ENCODE measurements around the gene FAM32A. TPM values are rescaled to one million over a fixed set of nuclear protein-coding genes. Genes with fewer than 3 reads are reported as not detected.

Gene FAM32A
- total and polyA plus RNA-seq, 8 donors, result 14.8 to 48.6 (median 24.1) TPM

DNA sequence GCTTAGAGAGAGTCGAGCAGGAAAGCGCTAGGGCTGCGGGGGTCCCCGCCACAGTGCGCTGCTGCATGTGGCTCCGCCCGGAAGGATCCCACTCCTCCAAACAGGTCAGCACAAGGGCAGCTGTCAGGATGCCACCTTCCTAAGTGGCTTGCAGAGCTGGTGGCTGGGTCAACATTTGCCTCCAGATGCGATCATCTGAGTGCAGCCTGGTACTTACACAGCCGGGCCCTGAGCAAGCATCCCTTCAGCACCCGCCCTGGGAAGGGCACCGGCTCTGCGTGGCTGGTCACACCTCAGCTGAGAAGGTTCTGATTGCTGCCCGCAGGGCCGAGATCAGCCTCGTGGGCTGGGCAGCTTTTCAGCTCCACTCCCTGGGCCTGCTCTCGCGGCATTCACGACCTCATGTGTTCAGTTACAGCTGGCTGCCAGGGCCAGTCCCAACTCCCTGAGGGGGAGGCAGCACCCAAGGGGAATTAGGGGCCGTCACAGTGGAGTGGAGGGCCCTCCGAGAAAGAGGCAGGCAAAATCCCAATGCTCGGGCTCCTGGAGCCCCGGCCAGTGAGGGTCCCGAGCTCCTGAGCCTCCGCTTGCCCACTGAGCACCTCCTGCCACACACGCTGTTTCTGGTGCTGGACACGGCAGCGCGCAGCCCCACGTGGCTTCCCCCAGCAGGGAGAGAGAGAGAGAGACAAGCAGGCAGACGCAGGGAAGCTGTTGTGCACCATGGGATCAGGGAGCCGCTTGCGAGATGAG is 39.3 kb downstream of the FAM32A start:
- H3K9me3 ChIP-seq, result no peaks in the 10 kb centered on the region
- H3K27me3 ChIP-seq, result no peaks in the 10 kb centered on the region
- WGBS, 2 donors, result 92 to 94% methylated on average over 30 to 32 of the region's 32 CpGs
- FAIRE-seq (no peak), ATAC-seq (no peak), DNase-seq (peak in 1 of 6 donors; percentile 49)
- H3K4me3 ChIP-seq, result no peak overlapping the region
- TF ChIP-seq, protein P1, sequence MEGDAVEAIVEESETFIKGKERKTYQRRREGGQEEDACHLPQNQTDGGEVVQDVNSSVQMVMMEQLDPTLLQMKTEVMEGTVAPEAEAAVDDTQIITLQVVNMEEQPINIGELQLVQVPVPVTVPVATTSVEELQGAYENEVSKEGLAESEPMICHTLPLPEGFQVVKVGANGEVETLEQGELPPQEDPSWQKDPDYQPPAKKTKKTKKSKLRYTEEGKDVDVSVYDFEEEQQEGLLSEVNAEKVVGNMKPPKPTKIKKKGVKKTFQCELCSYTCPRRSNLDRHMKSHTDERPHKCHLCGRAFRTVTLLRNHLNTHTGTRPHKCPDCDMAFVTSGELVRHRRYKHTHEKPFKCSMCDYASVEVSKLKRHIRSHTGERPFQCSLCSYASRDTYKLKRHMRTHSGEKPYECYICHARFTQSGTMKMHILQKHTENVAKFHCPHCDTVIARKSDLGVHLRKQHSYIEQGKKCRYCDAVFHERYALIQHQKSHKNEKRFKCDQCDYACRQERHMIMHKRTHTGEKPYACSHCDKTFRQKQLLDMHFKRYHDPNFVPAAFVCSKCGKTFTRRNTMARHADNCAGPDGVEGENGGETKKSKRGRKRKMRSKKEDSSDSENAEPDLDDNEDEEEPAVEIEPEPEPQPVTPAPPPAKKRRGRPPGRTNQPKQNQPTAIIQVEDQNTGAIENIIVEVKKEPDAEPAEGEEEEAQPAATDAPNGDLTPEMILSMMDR (IDR thresholded peaks at IDR 0.05), result no peak
- no peak overlapping the region for H3K27ac ChIP-seq
- no peaks in the 10 kb centered on the region for H3K4me1 ChIP-seq
- peaks cover 0 to 29% (median 8%) of the 10 kb centered on the region in 3 donors for H3K36me3 ChIP-seq
- intact Hi-C loops (cut with DNase I), result no loop called here

DNA sequence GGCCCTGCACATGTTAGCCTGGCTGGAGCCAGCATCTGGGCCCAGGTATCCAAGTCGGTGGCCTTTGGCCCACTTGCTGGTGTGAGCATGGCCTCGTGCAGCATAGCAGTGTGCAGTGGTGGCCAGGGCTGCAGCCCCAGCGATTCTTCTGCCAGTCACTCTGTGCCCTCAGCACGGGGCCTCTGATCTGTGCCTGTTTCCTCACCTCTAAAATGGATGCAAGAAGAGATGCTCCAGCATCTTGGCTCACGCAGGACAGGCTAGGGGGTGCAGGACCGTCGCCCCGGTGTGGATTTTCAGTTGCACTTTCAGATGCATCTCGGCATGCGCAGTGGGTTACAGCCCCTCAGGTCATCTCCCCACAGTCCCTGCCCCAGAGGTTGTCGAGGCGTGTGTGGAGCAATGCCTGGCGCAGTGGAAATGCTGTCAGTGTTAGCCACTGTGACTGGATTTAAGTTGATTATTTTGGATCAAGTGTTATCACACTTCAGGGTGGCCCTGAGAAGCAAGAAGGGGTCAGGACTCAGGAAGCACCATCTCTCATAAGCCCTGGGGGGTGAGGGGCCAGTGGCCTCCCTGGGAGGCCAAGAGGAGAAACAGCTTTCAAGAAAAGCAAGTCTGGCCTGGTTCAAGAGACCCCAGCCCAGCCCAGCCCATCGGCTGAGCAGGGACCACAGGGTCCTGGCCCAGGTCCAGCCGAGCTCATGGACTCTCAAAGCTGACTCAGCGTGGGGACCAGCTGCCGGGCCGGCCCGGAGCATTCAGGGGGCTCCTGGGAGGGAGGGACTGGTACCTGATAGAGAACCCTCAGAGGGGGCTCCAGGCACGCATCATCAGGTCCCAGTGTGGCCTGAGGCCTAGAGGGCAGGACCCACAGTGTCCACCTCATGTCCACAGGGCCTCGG is 40.3 kb downstream of the FAM32A start:
- DNase-seq (peak in 1 of 6 donors; percentile 60), ATAC-seq (no peak), FAIRE-seq (no peak)
- Histone ChIP-seq H3K27me3 (no peaks in the 10 kb centered on the region), H3K4me1 (no peaks in the 10 kb centered on the region), H3K27ac (no peak overlapping the region), H3K9me3 (no peaks in the 10 kb centered on the region), H3K36me3 (peaks cover 0 to 29% (median 9%) of the 10 kb centered on the region in 3 donors), H3K4me3 (no peak overlapping the region)
- intact Hi-C loops (cut with DNase I), result no loop called here
- TF ChIP-seq, protein P1 (IDR thresholded peaks at IDR 0.05), result no peak
- 92 to 94% methylated on average over 21 of the region's 21 CpGs for WGBS, 2 donors

DNA sequence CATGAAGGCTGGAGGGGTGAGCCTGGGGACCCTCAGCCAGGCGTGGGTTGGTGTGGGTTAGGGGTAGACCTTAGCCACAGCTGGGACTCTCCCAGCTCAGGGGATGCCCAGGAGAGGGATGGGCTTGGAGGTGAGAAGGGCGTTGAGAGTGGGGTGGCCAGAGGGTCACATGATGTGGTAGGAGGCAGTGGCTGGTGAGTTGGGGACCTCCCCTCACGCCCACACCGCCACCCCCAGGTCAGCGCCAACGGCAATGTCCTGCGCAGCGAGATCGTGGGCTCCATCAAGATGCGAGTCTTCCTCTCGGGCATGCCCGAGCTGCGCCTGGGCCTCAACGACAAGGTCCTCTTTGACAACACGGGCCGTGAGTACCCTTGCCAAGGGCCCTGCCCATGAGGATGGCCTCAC is 41.0 kb downstream of the FAM32A start:
- FAIRE-seq (no peak), DNase-seq (peak in 1 of 6 donors; percentile 58), ATAC-seq (no peak)
- 95 to 98% methylated on average over 16 of the region's 16 CpGs for WGBS, 2 donors
- intact Hi-C loops (cut with DNase I), result no loop called here
- no peaks in the 10 kb centered on the region for H3K9me3 ChIP-seq
- H3K36me3 ChIP-seq, result peaks cover 0 to 28% (median 9%) of the 10 kb centered on the region in 3 donors
- TF ChIP-seq, protein P1 (IDR thresholded peaks at IDR 0.05), result no peak
- H3K4me1 ChIP-seq, result no peaks in the 10 kb centered on the region
- no peaks in the 10 kb centered on the region for H3K27me3 ChIP-seq
- no peak overlapping the region for H3K27ac ChIP-seq
- H3K4me3 ChIP-seq, result no peak overlapping the region

DNA sequence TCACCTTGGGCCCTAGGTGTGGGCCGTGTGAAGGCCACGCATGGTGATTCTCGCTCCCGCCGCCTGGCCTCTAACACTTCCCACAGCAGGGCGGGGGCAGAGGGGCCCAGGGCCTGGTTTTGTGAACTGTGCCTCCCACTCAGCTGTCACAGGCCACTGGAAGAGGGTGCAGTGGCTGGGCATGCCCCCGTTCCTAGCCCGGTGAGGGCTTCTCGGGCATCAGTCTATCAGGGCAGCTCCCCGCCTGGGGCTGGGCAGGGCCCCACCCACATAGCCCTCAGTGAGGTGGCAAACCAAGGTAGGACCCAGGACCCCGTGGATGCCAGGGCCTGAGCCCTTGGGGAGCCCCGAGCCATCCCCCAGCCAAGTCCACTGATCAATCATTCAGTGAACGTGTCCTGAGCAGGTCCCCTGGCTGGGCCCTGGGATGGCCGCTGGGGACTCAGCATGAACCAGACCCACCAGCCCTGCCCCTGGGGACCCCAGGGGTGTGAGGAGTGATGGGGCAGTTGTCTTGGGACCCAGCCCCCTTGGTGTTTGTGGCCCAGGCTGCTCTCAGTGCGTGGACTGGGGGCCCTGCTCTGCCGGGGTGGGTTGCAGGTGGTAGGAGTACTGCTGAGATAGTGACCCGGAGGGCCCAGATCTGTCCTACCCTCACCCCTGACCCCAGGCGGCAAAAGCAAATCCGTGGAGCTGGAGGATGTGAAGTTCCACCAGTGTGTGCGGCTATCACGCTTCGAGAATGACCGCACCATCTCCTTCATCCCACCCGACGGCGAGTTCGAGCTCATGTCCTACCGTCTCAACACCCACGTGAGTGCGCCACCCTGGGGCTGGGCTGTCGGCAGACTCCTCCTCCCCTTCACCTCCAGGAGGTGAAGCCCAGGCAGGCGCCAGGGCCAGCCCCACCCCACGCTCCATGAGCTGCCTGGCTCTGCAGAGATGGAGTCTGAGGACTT is 41.9 kb downstream of the FAM32A start:
- Histone ChIP-seq H3K36me3 (peaks cover 0 to 20% (median 9%) of the 10 kb centered on the region in 3 donors), H3K4me1 (no peaks in the 10 kb centered on the region), H3K27ac (no peak overlapping the region), H3K9me3 (no peaks in the 10 kb centered on the region), H3K27me3 (no peaks in the 10 kb centered on the region), H3K4me3 (no peak overlapping the region)
- intact Hi-C loops (cut with DNase I), result no loop called here
- ATAC-seq (no peak), FAIRE-seq (no peak), DNase-seq (peak in 1 of 6 donors; percentile 69)
- 91 to 92% methylated on average over 32 to 33 of the region's 33 CpGs for WGBS, 2 donors
- TF ChIP-seq, protein P1 (IDR thresholded peaks at IDR 0.05), result no peak

Measured in pancreas (tissue), 10 donors.